Motor neuron (in vitro differentiated cells): Measurements from ENCODE around the gene TMOD1. TPM values are rescaled to one million over a fixed set of nuclear protein-coding genes. Genes with fewer than 3 reads are reported as not detected.
"Not testable (repeated sequence)": the region's sequence is repeated elsewhere in the genome, so short reads cannot be mapped to it uniquely, and the experiment has no call there.

Source experiments
- ATAC-seq, 8 experiments: fragments of 200-7000 bp; cut with Tn5 transposase; replicated peaks in 6 of 8; 2 replicates each; pipeline ENCODE4 v1.8.0; 2021; ENCODE audit warnings: mild to moderate bottlenecking in 8 of 8, moderate library complexity in 8 of 8
- H3K27ac ChIP-seq, 2 donors: fragments of 250-450 bp; sonication (Bioruptor Pico); 2 replicates each; pipeline ENCODE4 v1.9.0; 2021; ENCODE audit warnings: antibody characterized with exemption in 2 of 2, mild to moderate bottlenecking in 2 of 2, moderate library complexity in 1 of 2
- H3K4me1 ChIP-seq, 2 donors: fragments of 250-450 bp; sonication (Bioruptor Pico); replicated peaks in 1 of 2; 2 replicates each; pipeline ENCODE4 v1.6.1; 2021; ENCODE audit warnings: antibody characterized with exemption in 2 of 2, mild to moderate bottlenecking in 2 of 2, moderate library complexity in 1 of 2
- H3K4me3 ChIP-seq, 5 donors: fragments of 250-450 bp; sonication (Bioruptor Pico); 2 replicates each; pipeline ENCODE4 v1.9.0; 2021; ENCODE audit warnings: antibody characterized with exemption in 5 of 5, mild to moderate bottlenecking in 5 of 5, moderate library complexity in 4 of 5
- WGBS, 10 experiments: fragments of 450-650 bp; shearing (Covaris generic); methylation state at CpG; one replicate each; pipeline ENCODE4 v1.0.0; 2022; 5-methylcytosine and 5-hydroxymethylcytosine counted together
- in situ Hi-C, 9 experiments: fragments of 400-800 bp; cut with MboI; loops; one replicate each; pipeline ENCODE4 v1.15.0; 2021; ENCODE audit warnings: low sequenced_read_pairs in 9 of 9, low pct_unique_long_range_greater_than_20kb in 2 of 9; ENCODE audit not compliant: unreplicated experiment in 9 of 9
- total RNA-seq, 8 experiments: library from RNA; unstranded; fragments of 300-600 nt; gene quantifications; 2 replicates each; pipeline versions ENCODE4 v1.2.3 to v1.2.4, GENCODE V29; 2022

The TMOD1 gene
- total RNA-seq, 8 experiments from 2014 or later, result 0.15 to 76.0 (median 1.2) TPM

- peak in 2 of 8 experiments; percentile 25 to 55 for ATAC-seq
- Histone ChIP-seq H3K4me1 (no peaks in the 10 kb centered on the region), H3K27ac (no peak overlapping the region), H3K4me3 (no peak overlapping the region)
- 54 to 100% (median 92%) methylated on average over 1 to 3 of the region's 3 CpGs for WGBS, 10 experiments
- in situ Hi-C loops, result loop anchor here in 1 of 9 experiments (10.0 kb wide), 1 partner anchor 126 kb away; no protein-coding TSS in a partner anchor
These were observed 23.0 kb upstream of the TMOD1 start for GRCh38 chr9:97478301-97478981.

GRCh38 chr9:97479496-97480159 is 21.8 kb upstream of the TMOD1 start:
- WGBS, 10 experiments, result 27 to 100% (median 56%) methylated on average over 1 to 4 of the region's 5 CpGs; no CpG with 5 or more reads in 5 of the 10 experiments
- Histone ChIP-seq H3K4me1 (no peaks in the 10 kb centered on the region), H3K4me3 (no peak overlapping the region), H3K27ac (no peak overlapping the region)
- no peak for ATAC-seq
- in situ Hi-C loops, result loop anchor here in 1 of 9 experiments (10.0 kb wide), 1 partner anchor 125 kb away; no protein-coding TSS in a partner anchor

GRCh38 chr9:97480174-97480573 is 21.3 kb upstream of the TMOD1 start:
- H3K27ac ChIP-seq, result no peak overlapping the region
- H3K4me3 ChIP-seq, result no peak overlapping the region
- no peaks in the 10 kb centered on the region for H3K4me1 ChIP-seq
- WGBS, 10 experiments, result 14 to 80% (median 23%) methylated on average over 1 of the region's 1 CpG; no CpG with 5 or more reads in 4 of the 10 experiments
- ATAC-seq, result no peak
- in situ Hi-C loops, result no loop called here

- H3K4me3 ChIP-seq, result no peak overlapping the region
- H3K27ac ChIP-seq, result no peak overlapping the region
- 50 to 83% (median 69%) methylated on average over 1 of the region's 1 CpG; no CpG with 5 or more reads in 6 of the 10 experiments for WGBS, 10 experiments
- H3K4me1 ChIP-seq, result no peaks in the 10 kb centered on the region
- in situ Hi-C loops, result no loop called here
- peak in 1 of 8 experiments; percentile 34 for ATAC-seq
These were observed 20.7 kb upstream of the TMOD1 start for GRCh38 chr9:97480749-97481148.

- in situ Hi-C loops, result no loop called here
These were observed 17.3 kb upstream of the TMOD1 start for GRCh38 chr9:97484134-97484533.

GRCh38 chr9:97487107-97487506 is 14.4 kb upstream of the TMOD1 start:
- 44 to 100% (median 77%) methylated on average over 1 to 2 of the region's 2 CpGs; no CpG with 5 or more reads in 2 of the 10 experiments for WGBS, 10 experiments
- no peak overlapping the region for H3K27ac ChIP-seq
- no peaks in the 10 kb centered on the region for H3K4me1 ChIP-seq
- H3K4me3 ChIP-seq, result no peak overlapping the region
- in situ Hi-C loops, result no loop called here
- ATAC-seq, result no peak

More at GRCh38 chr9:97484134-97484533, 17.3 kb upstream of the TMOD1 start:
- Histone ChIP-seq H3K27ac (no peak overlapping the region), H3K4me1 (no peaks in the 10 kb centered on the region), H3K4me3 (no peak overlapping the region)
- no peak for ATAC-seq
- 89 to 100% (median 100%) methylated on average over 1 of the region's 1 CpG; no CpG with 5 or more reads in 4 of the 10 experiments for WGBS, 10 experiments

- no peak overlapping the region for H3K4me3 ChIP-seq
- no peak overlapping the region for H3K27ac ChIP-seq
- ATAC-seq, result no peak
- in situ Hi-C loops, result no loop called here
- 43 to 71% (median 60%) methylated on average over 1 of the region's 1 CpG; no CpG with 5 or more reads in 7 of the 10 experiments for WGBS, 10 experiments
- H3K4me1 ChIP-seq, result no peaks in the 10 kb centered on the region
These were observed 13.6 kb upstream of the TMOD1 start for GRCh38 chr9:97487861-97488260.

GRCh38 chr9:97491216-97491999 is 10.1 kb upstream of the TMOD1 start:
- Histone ChIP-seq H3K4me1 (no peaks in the 10 kb centered on the region), H3K27ac (no peak overlapping the region), H3K4me3 (no peak overlapping the region)
- ATAC-seq, result no peak
- 56 to 100% (median 100%) methylated on average over 1 of the region's 1 CpG; no CpG with 5 or more reads in 2 of the 10 experiments for WGBS, 10 experiments
- in situ Hi-C loops, result no loop called here

- ATAC-seq, in situ Hi-C loops, H3K4me1 ChIP-seq, H3K27ac ChIP-seq, H3K4me3 ChIP-seq: not testable (repeated sequence)
- WGBS, 10 experiments, result no CpG with 5 or more reads among the region's 36 CpGs
These were observed 3.7 kb upstream of the TMOD1 start for GRCh38 chr9:97497558-97498375.

- H3K27ac ChIP-seq, in situ Hi-C loops, H3K4me1 ChIP-seq, H3K4me3 ChIP-seq, ATAC-seq: not testable (repeated sequence)
- WGBS, 10 experiments, result 14 to 100% (median 80%) methylated on average over 1 to 3 of the region's 5 CpGs; no CpG with 5 or more reads in 5 of the 10 experiments
These were observed 2.6 kb upstream of the TMOD1 start for GRCh38 chr9:97498846-97499245.

- in situ Hi-C loops, result loop anchor here in 1 of 9 experiments (10.0 kb wide), 1 partner anchor 65 kb away; no protein-coding TSS in a partner anchor
- no peak overlapping the region for H3K27ac ChIP-seq
These were observed 1.2 kb upstream of the TMOD1 start for GRCh38 chr9:97500263-97500662.

GRCh38 chr9:97500765-97501176 is 695 bp upstream of the TMOD1 start:
- Histone ChIP-seq H3K4me1 (peaks cover 17 to 20% of the 10 kb centered on the region in 2 donors), H3K27ac (no peak overlapping the region), H3K4me3 (peak overlapping the region in 1 of 5 donors; percentile 68)
- no peak for ATAC-seq
- in situ Hi-C loops, result loop anchor here in 1 of 9 experiments (10.0 kb wide), 1 partner anchor 64 kb away; no protein-coding TSS in a partner anchor
- WGBS, 10 experiments, result 9 to 50% (median 15%) methylated on average over 1 to 6 of the region's 6 CpGs

More at GRCh38 chr9:97500263-97500662, 1.2 kb upstream of the TMOD1 start:
- ATAC-seq, result peak in 2 of 8 experiments; percentile 11 to 27
- no peak overlapping the region for H3K4me3 ChIP-seq
- peaks cover 13 to 18% of the 10 kb centered on the region in 2 donors for H3K4me1 ChIP-seq
- WGBS, 10 experiments, result 4 to 80% (median 40%) methylated on average over 1 to 5 of the region's 5 CpGs; no CpG with 5 or more reads in 3 of the 10 experiments
